Left cardiac atrium (tissue), 4 donors: ENCODE data around the gene TNS2. TPM values are rescaled to one million over a fixed set of nuclear protein-coding genes. Genes with fewer than 3 reads are reported as not detected.
A peak's percentile ranks its signal among the peaks of the same experiment; 100 is the strongest.

Experiments used
- ATAC-seq, 2 donors: fragments of 200-7000 bp; cut with Tn5 transposase; one replicate each; pipeline ENCODE4 v1.9.1; 2020; ENCODE audit warnings: mild to moderate bottlenecking in 2 of 2, moderate library complexity in 2 of 2
- DNase-seq: peaks from one replicate; pipeline ENCODE4 v3.0.0-alpha.2; 2020
- intact Hi-C, 2 donors: fragments of 100-400 bp; cut with DNase I; formaldehyde crosslinking; loops; one replicate each; pipeline versions ENCODE4 v1.14.1 to v1.15.1; 2022 to 2023
- total RNA-seq, 2 donors: library from RNA; stranded (reverse); fragmentation: NEBNext Ultra II Directional; extraction: Animal tissue kit (Norgen Biotek cat#: 25700); gene quantifications; one replicate each; pipeline ENCODE4 v1.2.1, GENCODE V29; 2021
- donor health status: DM: no; HTN: yes; CAD: no.
- donor health status: DM: no; HTN: yes; CAD: no; lungs with severe emphysema.
- donor health status: DM: yes; HTN: yes; CAD: no.
- donor health status: Dilated cardiomyopathy.

TNS2 gene
- total RNA-seq, 2 donors from 2014 or later, result 108 to 122 TPM

GRCh38 chr12:53036802-53037201, 13.1 kb upstream of the TNS2 start:
- DNase-seq, result no peak
- ATAC-seq, result no peak

GRCh38 chr12:53039851-53040250, 10.0 kb upstream of the TNS2 start:
- ATAC-seq, result no peak
- intact Hi-C loops, result no loop called here

More at GRCh38 chr12:53036802-53037201, 13.1 kb upstream of the TNS2 start:
- intact Hi-C loops, result no loop called here

GRCh38 chr12:53042607-53043454, 7.0 kb upstream of the TNS2 start:
- no peak for ATAC-seq
- intact Hi-C loops, result no loop called here
- no peak for DNase-seq

More at GRCh38 chr12:53039851-53040250, 10.0 kb upstream of the TNS2 start:
- DNase-seq, result no peak

GRCh38 chr12:53044052-53044581, 5.7 kb upstream of the TNS2 start:
- intact Hi-C loops, result no loop called here
- ATAC-seq (no peak), DNase-seq (no peak)

GRCh38 chr12:53044896-53045695, 4.8 kb upstream of the TNS2 start:
- ATAC-seq (no peak), DNase-seq (no peak)
- intact Hi-C loops, result no loop called here

GRCh38 chr12:53045696-53046045, 4.2 kb upstream of the TNS2 start:
- DNase-seq (peak; percentile 59), ATAC-seq (no peak)
- intact Hi-C loops, result no loop called here

- ATAC-seq (peak; percentile 40 to 50), DNase-seq (peak; percentile 92)
- intact Hi-C loops, result no loop called here
Observed at GRCh38 chr12:53046655-53047220, 3.1 kb upstream of the TNS2 start.

- intact Hi-C loops, result no loop called here
- DNase-seq (peak; percentile 86), ATAC-seq (peak; percentile 15 to 32)
Observed at GRCh38 chr12:53047221-53048032, 2.4 kb upstream of the TNS2 start.

GRCh38 chr12:53048033-53048779, 1.7 kb upstream of the TNS2 start:
- DNase-seq (peak; percentile 74), ATAC-seq (peak; percentile 3 to 19)
- intact Hi-C loops, result no loop called here

GRCh38 chr12:53048780-53049401, 974 bp upstream of the TNS2 start:
- intact Hi-C loops, result no loop called here
- peak; percentile 3 to 13 for ATAC-seq
- peak; percentile 81 for DNase-seq

- no peak for ATAC-seq
- intact Hi-C loops, result no loop called here
- DNase-seq, result no peak
Observed at GRCh38 chr12:53050426-53051057, 677 bp downstream of the TNS2 start.

GRCh38 chr12:53051058-53051880, 1.4 kb downstream of the TNS2 start:
- DNase-seq, result peak; percentile 81
- ATAC-seq, result no peak
- intact Hi-C loops, result no loop called here

- no peak for ATAC-seq
- intact Hi-C loops, result no loop called here
- no peak for DNase-seq
Observed at GRCh38 chr12:53051881-53052412, 2.1 kb downstream of the TNS2 start.

- ATAC-seq (peak; percentile 27 to 42), DNase-seq (peak; percentile 94)
- intact Hi-C loops, result no loop called here
Observed at GRCh38 chr12:53052419-53053217, 2.8 kb downstream of the TNS2 start.
